Fibroblast of skin of right quadriceps (primary cell): ENCODE measurements around the gene ARID5A.

Source experiments
- DNase-seq: peaks from one replicate; pipeline ENCODE4 v3.0.0-alpha.2; 2013

Gene ARID5A

DNA sequence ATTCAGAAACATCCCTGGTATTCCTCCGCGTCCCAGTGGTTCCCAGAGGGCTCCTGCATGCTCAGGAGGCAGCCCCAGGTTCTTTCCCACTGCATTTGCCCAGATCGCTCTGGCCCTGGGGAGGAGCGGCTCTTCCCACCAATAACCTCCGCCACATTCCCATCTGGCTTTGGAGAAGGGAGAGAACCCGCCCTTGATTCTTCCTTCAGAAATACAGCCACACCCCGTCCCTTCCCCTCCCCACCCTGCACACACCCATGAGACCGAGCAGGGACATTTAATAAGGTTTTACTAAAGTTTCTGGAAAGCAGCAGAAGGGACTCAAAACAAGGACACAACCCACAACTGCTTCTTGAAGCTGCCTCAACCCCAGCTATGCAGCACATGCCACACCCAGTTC lies 21.9 kb downstream of the ARID5A start:
- no peak for DNase-seq

GRCh38 chr2:96564026-96564425 lies 27.5 kb downstream of the ARID5A start:
- no peak for DNase-seq

DNA sequence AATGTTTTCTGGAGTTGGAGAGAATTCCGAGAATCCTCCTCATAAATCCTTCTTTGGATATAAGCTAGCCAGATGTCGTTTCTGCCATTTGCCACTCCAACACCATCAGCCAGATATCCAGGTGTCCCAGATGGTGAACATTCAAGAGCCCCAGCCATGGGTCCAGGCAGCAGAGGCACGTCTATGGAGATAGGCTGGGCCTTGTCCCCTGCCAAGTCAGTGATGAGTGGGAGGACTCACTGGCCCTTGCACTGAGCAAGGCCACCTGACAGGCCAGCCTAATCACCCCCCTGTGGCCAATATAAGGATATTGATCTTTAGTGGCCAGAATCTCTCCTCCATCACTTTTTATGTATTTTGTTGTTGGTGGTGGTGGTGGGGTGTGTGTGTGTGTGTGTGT lies 28.0 kb downstream of the ARID5A start:
- no peak for DNase-seq

GRCh38 chr2:96565111-96565510 lies 28.6 kb downstream of the ARID5A start:
- DNase-seq: no peak

- DNase-seq: no peak
These were observed 31.5 kb downstream of the ARID5A start for GRCh38 chr2:96568094-96568493.

DNA sequence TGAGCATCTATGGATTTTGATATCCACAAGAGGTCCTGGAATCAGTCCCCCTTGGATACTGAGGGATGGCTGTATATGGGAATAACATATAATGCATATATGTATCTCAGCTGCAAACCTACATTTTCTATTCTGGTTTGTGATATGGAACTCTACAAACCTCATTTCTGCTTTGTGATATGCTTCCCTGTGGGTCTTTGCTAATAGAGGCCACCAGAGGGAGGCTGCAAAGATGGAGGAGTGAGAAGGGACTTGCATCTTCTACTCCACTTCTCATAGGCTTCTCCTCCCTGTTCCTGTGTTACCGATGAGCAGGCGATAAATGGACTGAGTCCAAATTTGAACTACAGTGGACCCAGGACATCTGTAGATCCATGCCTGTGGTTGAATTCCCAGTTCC lies 37.8 kb downstream of the ARID5A start:
- DNase-seq: no peak

DNA sequence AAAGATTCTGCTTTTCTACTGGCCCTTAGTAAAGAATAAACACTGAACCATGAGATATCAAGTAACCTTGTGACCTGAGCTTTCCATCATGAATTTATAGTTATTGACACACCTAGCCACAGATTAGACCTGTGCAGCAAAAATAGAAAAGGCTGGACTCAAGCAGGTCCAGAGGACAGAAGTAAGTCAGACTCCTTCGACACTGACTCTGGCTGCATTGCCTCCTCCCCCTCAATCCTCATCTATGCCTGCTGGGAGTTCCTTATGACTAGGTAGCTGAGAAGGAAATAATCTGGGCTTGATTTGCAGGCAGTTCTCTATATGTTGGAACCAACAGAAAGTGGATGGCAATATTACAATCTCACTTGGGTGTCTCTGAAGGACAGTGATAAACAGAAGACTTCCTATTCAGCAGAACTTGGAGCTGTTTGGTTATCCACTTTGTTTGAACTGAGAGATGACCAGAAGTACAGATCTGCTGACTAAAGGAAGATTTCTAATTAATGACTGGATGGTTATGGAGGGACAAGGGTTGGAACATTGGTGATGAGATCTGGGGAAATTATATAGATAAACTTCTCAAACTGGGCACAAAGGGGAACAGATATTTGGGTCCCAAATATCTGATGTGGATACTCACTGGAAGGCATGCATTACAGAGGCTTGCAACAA lies 39.4 kb downstream of the ARID5A start:
- DNase-seq: no peak

DNA sequence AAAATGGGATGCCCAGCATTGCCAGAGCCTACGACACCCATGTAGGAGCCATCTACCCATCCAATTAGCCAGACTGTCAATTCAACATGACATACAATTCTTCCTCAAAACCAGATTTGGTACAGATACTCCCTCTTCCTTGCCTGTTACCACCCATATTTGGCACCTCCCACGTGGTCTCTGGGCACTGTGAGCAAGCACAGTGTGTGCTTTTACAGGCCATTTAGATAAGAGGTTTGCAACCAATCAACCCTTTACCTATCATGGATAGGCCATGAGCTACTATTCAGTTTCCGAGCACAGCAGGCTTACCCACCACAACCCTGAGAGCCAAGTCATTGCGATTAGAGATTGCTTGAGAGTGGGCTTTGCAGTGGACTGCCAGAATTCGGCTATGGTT lies 40.9 kb downstream of the ARID5A start:
- no peak for DNase-seq

DNA sequence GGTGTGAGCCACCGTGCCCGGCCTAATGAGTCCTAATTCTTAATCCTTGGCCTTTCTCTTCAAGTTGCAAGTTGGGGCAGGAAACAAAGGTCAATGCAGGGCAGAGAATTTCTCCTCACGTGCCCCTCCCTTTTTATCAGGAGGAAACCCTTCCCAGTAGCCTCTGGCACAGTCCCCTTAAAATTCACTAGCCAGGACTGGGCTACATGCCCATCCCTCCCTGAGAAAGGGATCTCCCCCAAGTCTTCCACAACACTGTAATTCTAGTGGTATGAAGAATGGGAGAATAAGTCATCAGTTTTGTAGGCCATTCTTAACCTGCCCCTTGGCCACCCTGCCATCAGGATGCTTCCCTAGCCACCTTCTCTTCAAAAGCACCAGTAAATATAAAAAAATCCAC lies 42.2 kb downstream of the ARID5A start:
- DNase-seq: no peak

DNA sequence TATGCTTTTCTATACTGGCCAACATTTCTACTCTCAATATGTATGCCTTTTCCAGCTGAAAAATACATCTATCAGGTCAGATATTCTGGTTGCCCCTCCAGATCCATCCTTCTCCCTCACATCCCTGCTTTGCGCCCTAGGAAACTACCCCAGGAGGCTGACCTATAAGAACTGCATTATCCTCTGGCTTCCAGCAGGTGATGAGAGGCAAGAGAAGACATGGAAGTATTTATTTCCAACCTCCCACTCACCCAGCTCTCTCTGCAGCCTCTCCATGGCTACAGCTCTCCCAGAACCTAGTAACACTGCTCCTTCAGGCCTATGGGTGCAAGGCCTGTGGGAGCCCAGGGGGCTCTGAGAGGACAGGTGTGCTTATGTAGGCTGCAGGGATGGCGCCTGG lies 42.9 kb downstream of the ARID5A start:
- no peak for DNase-seq

DNA sequence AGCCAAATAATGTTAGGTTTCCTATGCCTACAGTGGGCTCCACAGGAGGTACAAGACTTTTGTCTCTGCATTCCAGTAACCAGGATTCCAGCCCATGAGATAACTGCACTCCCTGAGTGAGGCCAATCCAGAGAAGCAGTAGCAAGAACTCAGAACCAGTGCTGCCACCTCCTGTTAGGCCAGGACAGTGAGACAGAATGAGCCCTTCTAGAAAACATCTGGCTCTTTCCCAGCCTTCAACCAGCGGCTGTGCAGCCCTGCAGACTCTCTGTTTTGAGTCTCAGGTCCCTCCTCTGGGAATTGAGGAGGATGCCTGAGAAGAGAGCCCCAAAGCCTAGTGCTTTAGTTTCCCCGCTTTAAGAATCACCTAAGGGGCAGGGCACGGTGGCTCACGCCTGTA lies 44.2 kb downstream of the ARID5A start:
- DNase-seq: no peak

DNA sequence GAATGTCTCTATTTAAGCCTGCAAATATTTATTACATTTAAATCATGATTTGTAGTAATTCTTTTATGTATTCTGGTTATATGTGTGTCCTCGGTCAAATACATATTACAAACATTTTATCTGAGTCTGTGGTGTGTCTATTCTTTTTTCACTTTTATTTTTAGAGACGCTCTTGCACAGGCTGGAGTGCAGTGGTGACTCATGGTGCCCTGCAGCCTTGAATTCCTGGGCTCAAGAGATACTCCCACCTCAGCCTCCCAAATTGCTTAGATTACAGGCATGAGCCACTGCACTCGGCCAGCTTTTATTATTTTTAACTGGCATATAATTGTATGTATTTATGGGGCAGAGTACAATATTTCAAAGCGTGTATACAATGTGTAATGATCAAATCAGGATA lies 47.5 kb downstream of the ARID5A start:
- DNase-seq: no peak

DNA sequence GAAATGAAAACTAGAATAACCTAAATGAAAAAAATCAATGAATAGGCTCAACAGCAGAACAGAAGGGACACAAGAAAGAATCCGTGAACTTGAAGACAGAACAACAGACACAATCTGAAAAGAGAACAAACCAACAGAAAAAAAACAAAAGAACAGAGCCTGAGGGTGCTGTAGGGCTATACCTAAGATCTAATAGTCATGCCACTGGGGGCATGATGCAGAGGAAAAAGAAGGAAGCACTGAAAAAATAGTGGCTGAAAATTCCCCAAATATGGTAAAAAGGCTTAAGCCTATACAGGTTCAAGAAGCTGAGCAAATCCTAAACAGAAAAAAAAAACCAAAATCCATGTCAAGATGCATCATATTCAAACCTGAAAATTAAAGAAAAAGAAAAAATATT lies 51.3 kb downstream of the ARID5A start:
- DNase-seq: no peak

- no peak for DNase-seq
These were observed 54.5 kb downstream of the ARID5A start for GRCh38 chr2:96591054-96591453.

- DNase-seq: no peak
These were observed 54.9 kb downstream of the ARID5A start for GRCh38 chr2:96591494-96591893.

DNA sequence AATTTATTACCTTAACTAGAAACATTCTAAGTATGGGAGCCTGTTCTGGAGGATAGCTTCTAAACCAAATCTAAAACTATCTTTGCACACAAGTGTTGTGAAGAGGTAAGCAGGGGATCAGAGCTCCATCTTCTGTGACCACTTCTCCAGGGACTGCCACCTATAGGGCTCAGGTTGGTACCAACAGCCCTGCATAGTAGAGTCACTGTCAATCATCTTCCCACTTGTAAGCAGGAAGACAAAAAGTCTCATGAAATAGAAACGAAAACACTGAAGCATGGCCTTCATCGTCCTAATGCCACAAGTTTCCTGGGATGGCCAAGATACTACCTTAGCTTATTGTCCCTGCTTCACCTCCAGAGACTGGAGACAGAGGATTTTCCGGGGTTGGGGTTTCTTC lies 57.7 kb downstream of the ARID5A start:
- no peak for DNase-seq

DNA sequence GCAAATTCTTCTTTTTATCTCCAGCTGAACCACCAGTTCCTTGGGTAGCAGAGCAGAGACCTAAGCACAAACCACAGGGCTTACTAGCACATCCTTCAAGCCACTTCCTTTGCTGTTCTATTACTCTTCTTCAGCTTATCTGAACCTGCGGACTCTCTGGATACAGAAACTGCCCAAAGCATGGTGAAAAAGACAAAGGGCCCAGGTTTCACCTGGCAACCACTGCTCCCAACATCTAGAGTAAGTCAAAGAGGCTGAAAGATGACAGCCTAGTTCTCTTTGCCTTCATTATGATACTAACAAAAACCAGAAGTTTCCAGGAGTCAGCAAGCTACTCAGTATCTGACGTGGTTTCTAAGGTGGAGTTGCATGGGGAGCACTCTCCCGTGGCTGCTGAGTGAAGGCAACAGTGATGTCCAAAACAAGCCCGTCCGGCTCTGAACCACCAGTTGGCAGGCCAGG lies 58.2 kb downstream of the ARID5A start:
- no peak for DNase-seq

- DNase-seq: no peak
These were observed 60.0 kb downstream of the ARID5A start for GRCh38 chr2:96596596-96596995.

DNA sequence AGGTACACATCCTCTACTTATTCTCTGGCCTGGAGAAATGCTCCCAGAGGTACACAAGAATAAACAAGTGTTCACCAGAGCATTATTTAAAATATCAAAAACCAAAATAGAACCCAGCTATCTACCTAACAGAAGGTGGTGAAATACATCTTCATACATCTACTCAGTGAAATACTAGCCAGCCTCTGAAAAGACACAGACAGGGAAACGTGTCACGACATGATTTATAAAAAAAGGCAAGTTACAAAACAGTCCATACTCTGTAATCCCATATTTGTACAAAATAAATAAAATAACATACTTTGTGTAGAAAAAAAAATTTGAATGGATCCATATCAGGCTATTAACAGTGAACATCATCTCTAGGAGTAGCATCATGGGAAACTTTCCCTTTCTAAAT lies 63.4 kb downstream of the ARID5A start:
- DNase-seq: no peak

DNA sequence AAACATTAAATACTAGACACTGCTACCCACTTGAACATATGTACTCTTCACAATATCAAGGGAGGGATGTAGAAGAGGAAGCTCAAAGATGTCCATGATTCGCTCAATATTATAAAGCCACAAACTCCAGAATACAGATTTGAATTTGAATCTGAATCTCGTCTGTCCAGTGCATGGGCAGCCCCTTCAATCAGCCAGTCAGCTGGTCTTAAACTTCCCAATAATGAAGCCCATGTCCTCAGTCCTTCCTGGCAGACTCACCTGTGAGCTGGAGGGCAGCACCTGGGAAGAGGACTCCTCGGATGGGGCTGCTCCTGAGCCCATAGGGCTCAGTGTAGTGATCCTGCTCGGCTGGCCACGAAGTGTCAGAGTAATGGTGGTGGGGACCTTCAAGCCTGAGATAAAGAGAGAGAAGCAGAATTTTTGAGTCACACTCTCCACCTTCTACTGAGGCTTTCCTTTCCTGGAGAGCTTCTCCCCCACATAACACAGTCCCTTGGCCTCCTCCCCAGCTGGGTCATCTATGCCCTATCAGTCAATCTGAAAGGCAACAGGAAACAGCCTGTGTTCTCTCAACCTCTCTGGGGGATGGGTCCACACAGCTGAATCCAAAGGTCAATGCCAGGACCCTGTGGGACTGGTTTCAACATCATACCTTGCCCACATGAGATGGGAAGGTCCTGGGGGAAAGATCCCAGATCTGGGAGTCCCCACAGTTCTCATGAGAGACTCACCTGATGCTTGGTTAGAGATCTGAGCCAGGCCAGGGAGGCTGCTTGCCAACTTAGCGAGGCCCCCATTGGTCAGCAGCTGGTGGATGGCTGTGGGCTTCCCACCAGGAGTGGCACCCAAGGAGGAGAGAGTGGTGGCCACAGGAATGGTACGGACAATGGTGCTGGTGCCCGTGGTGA lies 65.1 kb downstream of the ARID5A start:
- DNase-seq: no peak
